Smooth muscle cell (in vitro differentiated cells): Measurements from ENCODE around the gene ADGRE2. TPM values are rescaled to one million over a fixed set of nuclear protein-coding genes. Genes with fewer than 3 reads are reported as not detected.

Source experiments
- DNase-seq: peaks from one replicate; lab custom pipeline; 2025; ENCODE audit not compliant: unreplicated experiment; lab: John Stamatoyannopoulos, UW
- H2AFZ ChIP-seq: fragments of 200-600 bp; sonication (generic); 2 replicates; pipeline ENCODE4 v1.6.0; 2016; ENCODE audit warnings: antibody characterized with exemption, low read depth, mild to moderate bottlenecking
- H3F3A ChIP-seq: fragments of 200-600 bp; sonication (generic); 2 replicates; pipeline ENCODE4 v1.6.0; 2017; ENCODE audit warnings: antibody characterized with exemption, low read depth
- H3K27ac ChIP-seq: fragments of 200-600 bp; sonication (generic); 2 replicates; pipeline ENCODE4 v1.5.1; 2016; ENCODE audit warnings: low read depth, mild to moderate bottlenecking
- H3K27me3 ChIP-seq: fragments of 200-600 bp; sonication (generic); 2 replicates; pipeline ENCODE4 v1.6.1; 2016; ENCODE audit warnings: low read depth, mild to moderate bottlenecking
- H3K36me3 ChIP-seq: fragments of 200-600 bp; sonication (generic); 2 replicates; pipeline ENCODE4 v1.5.1; 2016; ENCODE audit warnings: low read depth
- H3K4me1 ChIP-seq: fragments of 200-600 bp; sonication (generic); 2 replicates; pipeline ENCODE4 v1.5.1; 2016; ENCODE audit warnings: low read depth
- H3K4me2 ChIP-seq: fragments of 200-600 bp; sonication (generic); 2 replicates; pipeline ENCODE4 v1.6.0; 2016; ENCODE audit warnings: mild to moderate bottlenecking
- H3K4me3 ChIP-seq: fragments of 200-600 bp; sonication (generic); 2 replicates; pipeline ENCODE4 v1.5.1; 2016; ENCODE audit warnings: mild to moderate bottlenecking
- H3K79me2 ChIP-seq: fragments of 200-600 bp; sonication (generic); 2 replicates; pipeline ENCODE4 v1.6.0; 2016; ENCODE audit warnings: low read depth, mild to moderate bottlenecking
- H3K9ac ChIP-seq: fragments of 200-600 bp; sonication (generic); 2 replicates; pipeline ENCODE4 v1.6.0; 2016; ENCODE audit warnings: low read depth
- H3K9me3 ChIP-seq: fragments of 200-600 bp; sonication (generic); replicated peaks from 2 replicates; pipeline ENCODE4 v1.5.1; 2016; ENCODE audit warnings: low read depth
- H4K20me1 ChIP-seq: fragments of 200-600 bp; sonication (generic); 2 replicates; pipeline ENCODE4 v1.6.0; 2016; ENCODE audit warnings: low read depth
- CTCF ChIP-seq: fragments of 200-600 bp; sonication (generic); IDR thresholded peaks from 2 replicates; pipeline ENCODE4 v1.5.1; 2017; ENCODE audit warnings: borderline replicate concordance, mild to moderate bottlenecking, antibody characterized with exemption; ENCODE audit not compliant: insufficient read depth, poor library complexity, severe bottlenecking
- WGBS: methylation state at CpG from one replicate; pipeline ENCODE4 v1.1.7; 2016; ENCODE audit warnings: low lambda C conversion rate; 5-methylcytosine and 5-hydroxymethylcytosine counted together
- polyA plus RNA-seq: library from polyadenylated mRNA; unstranded; fragments of >200 nt; fragmentation: Nextera tagmentation; extraction: Ambion mirVana; gene quantifications from 2 replicates; pipeline ENCODE4 v1.2.1, GENCODE V29; 2016
- total RNA-seq: library from RNA; depleted of rRNA; stranded (reverse); fragments of >200 nt; gene quantifications from 2 replicates; pipeline ENCODE4 v1.2.3, GENCODE V29; 2014

ADGRE2 gene
- total and polyA plus RNA-seq, 2 experiments from 2014 or later = 2.0 to 3.6 TPM

GRCh38 chr19:14770944-14771839 is 7.2 kb downstream of the ADGRE2 start:
- Histone ChIP-seq H3K9me3 (no peaks in the 10 kb centered on the region), H3K36me3 (no peaks in the 10 kb centered on the region), H3K27ac (no peak overlapping the region), H3K27me3 (peaks cover 7% of the 10 kb centered on the region), H3K4me1 (no peaks in the 10 kb centered on the region), H2AFZ (no peak overlapping the region), H3K4me3 (no peak overlapping the region), H3K9ac (no peak overlapping the region), H3F3A (no peaks in the 10 kb centered on the region), H4K20me1 (no peaks in the 10 kb centered on the region), H3K4me2 (no peak overlapping the region), H3K79me2 (no peaks in the 10 kb centered on the region)
- TF ChIP-seq CTCF = no peak
- 88% methylated on average over 11 of the region's 11 CpGs for WGBS
- DNase-seq = no peak

- Histone ChIP-seq H3K9ac (no peak overlapping the region), H3K27me3 (peaks cover 1% of the 10 kb centered on the region), H3K4me3 (no peak overlapping the region), H3K27ac (no peak overlapping the region), H3K79me2 (no peaks in the 10 kb centered on the region), H3K9me3 (no peaks in the 10 kb centered on the region), H3K36me3 (no peaks in the 10 kb centered on the region), H3K4me2 (no peak overlapping the region), H4K20me1 (no peaks in the 10 kb centered on the region), H2AFZ (no peak overlapping the region), H3K4me1 (no peaks in the 10 kb centered on the region), H3F3A (no peaks in the 10 kb centered on the region)
- TF ChIP-seq CTCF = no peak
- no peak for DNase-seq
- WGBS = 88% methylated on average over 5 of the region's 5 CpGs
Observed at GRCh38 chr19:14770136-14770535, 8.2 kb downstream of the ADGRE2 start.

- Histone ChIP-seq H3K27ac (no peak overlapping the region), H3K9ac (no peak overlapping the region), H3K79me2 (no peaks in the 10 kb centered on the region), H3F3A (no peaks in the 10 kb centered on the region), H3K27me3 (no peaks in the 10 kb centered on the region), H3K4me3 (no peak overlapping the region), H3K4me2 (no peak overlapping the region), H3K36me3 (no peaks in the 10 kb centered on the region), H3K4me1 (no peaks in the 10 kb centered on the region), H4K20me1 (no peaks in the 10 kb centered on the region), H2AFZ (no peak overlapping the region), H3K9me3 (no peaks in the 10 kb centered on the region)
- DNase-seq = no peak
- no peak for TF ChIP-seq CTCF
- WGBS = 98% methylated on average over 5 of the region's 5 CpGs
Observed at GRCh38 chr19:14769201-14769600, 9.2 kb downstream of the ADGRE2 start.

GRCh38 chr19:14768001-14768400 is 10.4 kb downstream of the ADGRE2 start:
- Histone ChIP-seq H3K9me3 (no peaks in the 10 kb centered on the region), H3K27me3 (no peaks in the 10 kb centered on the region), H3K4me1 (no peaks in the 10 kb centered on the region), H3K4me3 (no peak overlapping the region), H3K36me3 (no peaks in the 10 kb centered on the region), H3K9ac (no peak overlapping the region), H3K27ac (no peak overlapping the region), H4K20me1 (no peaks in the 10 kb centered on the region), H2AFZ (no peak overlapping the region), H3K4me2 (no peak overlapping the region), H3K79me2 (no peaks in the 10 kb centered on the region), H3F3A (no peaks in the 10 kb centered on the region)
- no peak for TF ChIP-seq CTCF
- WGBS = 95% methylated on average over 2 of the region's 2 CpGs
- no peak for DNase-seq
